GM21515 (cell line): ENCODE measurements around the gene PALS2.

Experiments used
- ATAC-seq: cut with Tn5 transposase; IDR thresholded peaks from one replicate; pipeline ENCODE4 v1.9.1; 2021; ENCODE audit not compliant: unreplicated experiment

The PALS2 gene

GRCh38 chr7:24587853-24588252 lies 14.6 kb downstream of the PALS2 start:
- peak; percentile 73 for ATAC-seq

GRCh38 chr7:24591152-24591551 lies 17.9 kb downstream of the PALS2 start:
- no peak for ATAC-seq

GRCh38 chr7:24595671-24596418 lies 22.6 kb downstream of the PALS2 start:
- ATAC-seq = peak; percentile 71

DNA sequence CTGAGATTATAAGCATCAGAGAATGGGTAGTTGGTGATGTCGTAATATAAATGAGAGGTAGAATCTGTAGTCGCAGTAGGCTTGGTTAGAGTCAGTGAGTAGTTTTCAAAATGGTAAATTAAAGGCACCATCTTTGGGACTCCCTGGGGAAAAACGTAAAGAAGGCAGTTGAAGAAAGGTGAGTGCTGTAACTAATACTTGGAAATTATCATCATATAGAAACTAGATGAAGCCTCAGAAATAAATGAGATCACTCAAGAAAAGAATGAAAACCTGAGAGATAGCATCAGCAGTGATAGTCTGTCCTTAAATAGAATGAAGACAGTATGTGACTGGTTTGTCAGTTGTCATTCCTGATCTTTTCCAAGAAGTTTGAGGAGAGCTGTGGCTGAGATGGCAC lies 23.8 kb downstream of the PALS2 start:
- no peak for ATAC-seq

GRCh38 chr7:24601600-24601999 lies 28.3 kb downstream of the PALS2 start:
- ATAC-seq = no peak

DNA sequence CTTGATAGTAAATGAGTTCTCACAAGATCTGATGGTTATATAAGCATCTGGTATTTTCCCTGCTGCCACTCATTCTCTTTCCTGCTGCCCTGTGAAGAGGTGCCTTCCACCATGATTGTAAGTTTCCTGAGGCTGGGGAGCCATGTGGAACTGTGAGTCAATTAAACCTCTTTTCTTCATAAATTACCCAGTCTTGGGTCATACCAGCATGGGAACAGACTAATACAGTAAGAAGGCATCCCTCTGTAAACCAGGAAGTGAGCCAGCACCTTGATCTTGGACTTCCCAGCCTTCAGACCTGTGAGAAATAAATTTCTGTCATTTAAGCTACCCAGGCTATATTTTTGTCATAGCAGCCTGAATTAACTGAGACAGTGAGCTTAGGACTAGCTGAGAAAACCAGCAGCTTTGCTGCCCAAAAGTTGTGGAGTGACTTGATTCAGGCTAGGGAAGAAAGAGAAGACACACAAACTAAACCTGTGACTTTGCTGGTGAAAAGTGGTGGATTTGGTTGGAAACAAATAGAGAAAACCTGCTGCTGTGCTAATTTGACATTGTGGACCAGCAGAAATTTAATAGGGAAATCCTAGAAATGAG lies 29.7 kb downstream of the PALS2 start:
- ATAC-seq = no peak

DNA sequence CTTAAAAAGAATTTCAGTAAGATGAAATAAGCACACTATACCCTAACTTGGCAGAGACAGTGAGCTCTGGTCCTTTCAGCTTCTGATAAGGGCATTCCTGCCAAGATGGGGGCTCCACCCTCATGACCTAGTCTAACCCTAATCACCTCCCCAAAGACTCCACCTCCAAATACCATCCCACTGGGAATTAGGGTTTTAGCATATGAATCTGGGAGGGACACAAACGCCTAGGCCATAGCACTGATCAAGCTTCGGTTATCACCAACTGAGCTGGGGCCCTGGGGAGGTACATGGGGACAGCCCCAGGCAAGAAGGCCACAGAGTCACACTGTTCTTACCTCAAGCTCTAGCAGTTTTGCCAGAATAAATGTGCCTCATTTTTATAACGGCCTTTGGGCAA lies 31.4 kb downstream of the PALS2 start:
- ATAC-seq = no peak

DNA sequence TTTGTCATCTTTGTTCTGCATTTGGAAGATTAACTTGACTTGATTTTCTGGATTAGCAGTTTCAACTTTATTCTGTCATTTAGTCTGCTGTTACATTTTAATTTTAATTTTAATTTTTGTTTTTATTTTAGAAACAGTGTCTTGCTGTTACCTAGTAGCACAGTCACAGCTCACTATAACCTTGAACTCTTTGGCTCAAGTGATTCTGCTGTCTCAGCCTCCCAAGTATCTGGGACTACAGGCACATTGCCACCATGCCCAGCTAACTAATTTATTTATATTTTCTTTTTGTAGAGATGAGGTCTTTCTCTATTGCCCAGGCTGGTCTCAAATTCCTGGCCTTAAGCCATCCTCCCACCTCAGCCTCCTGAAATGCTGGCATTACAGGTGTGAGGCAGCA lies 35.3 kb downstream of the PALS2 start:
- no peak for ATAC-seq

DNA sequence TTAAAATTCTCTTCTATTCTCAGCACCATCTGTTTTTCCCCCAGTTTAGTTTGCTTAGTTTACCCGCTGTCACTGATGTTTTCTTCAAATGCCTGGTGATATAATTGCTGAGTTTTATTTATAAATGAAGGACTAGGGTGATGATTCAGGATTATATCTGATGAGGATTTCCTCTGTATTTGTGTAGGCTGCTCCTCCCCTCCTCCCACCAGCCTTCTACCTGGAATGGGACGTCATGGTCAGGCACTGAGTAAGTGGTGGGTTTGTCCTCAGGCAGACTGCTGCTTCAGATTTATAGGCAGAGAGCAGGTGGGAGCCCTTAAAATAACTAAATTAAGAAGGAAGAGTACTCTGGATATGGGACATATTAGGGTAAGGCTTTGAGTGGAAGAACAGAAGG lies 35.8 kb downstream of the PALS2 start:
- no peak for ATAC-seq

DNA sequence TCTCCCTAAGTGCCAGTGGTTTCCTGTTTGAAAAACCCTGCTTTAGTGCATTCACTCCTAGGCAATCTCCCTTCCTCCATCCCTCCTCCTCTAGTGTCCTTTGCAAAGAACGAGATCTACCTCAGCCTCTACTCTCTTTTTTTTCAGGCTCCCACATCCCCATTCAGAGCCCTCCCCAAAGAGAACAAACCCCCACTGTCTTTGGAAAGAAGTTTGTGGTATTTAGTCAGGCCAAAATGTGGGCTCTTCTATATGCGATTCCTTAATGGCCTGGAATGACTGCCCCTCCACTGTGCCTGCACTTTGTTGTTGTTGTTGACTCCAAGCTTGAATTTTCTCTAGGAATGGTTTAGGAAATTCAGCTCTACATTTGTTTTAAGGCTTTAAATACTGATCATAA lies 36.3 kb downstream of the PALS2 start:
- ATAC-seq = no peak

GRCh38 chr7:24611130-24611529 lies 37.9 kb downstream of the PALS2 start:
- no peak for ATAC-seq

DNA sequence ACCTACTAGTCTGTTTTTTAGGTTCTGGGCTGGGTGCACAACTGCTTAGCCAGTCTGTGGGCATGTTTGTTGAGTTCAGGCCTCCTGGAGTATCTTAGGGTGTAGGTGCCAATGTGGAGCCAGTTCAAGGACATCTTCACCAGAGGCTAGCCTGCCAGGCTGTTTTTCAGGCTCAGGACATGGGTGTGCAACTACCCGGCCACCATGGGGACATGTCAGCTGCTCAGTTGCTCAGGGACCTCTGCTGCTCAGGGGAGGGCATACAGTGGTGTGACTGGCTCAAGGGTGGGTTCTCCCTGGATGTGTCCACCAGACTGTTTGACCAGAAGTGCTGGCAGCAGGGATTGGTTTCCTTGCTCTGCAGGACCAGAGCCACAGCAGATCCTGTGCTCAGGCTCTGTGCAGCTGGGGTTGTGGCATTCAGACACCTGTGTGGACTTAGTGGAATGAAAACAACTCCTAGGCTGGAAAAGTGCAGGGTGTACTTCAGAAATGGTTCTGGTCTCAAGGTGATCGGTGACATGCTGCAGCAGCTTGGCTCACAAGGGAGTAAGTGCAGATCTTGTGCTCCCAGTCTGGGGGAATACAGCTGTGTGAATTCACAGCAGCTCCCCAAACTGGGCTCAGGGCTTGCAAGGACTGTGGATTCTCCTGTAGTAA lies 44.8 kb downstream of the PALS2 start:
- ATAC-seq = no peak

GRCh38 chr7:24619978-24620377 lies 46.7 kb downstream of the PALS2 start:
- ATAC-seq = no peak

DNA sequence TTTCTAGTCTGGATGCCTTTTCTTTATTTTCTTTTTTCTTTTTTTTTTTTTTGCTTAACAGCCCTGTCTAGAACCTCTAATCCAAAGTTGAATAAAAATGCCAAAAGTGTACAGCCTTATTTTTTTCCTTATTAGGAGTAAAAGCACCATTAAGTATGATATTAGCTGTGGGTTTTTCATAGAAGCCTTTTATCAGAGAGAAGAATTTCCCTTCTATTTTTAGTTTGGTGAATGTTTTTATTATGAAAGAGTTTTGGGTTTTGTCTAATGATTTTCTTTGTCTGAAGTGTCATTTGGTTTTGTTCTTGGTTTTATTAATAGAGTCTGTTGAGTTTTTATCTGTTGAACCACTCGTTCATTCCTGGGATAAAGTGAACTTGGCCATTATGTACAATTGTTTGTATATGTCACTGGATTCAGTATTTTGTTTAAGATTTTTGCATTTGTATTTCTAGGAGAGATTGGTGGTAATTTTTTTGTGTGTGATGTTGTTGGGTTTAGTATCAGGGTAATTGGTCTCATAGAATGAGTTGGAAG lies 49.5 kb downstream of the PALS2 start:
- ATAC-seq = no peak
